ENCODE measurements around the gene EBF3.

- TF ChIP-seq CTCF (IDR thresholded peaks at IDR 0.05), result no peak
- TF ChIP-seq EZH2phosphoT487 (IDR thresholded peaks at IDR 0.05), result no peak
- TF ChIP-seq EZH2 (IDR thresholded peaks at IDR 0.05), result no peak
Observed at GRCh38 chr10:129873351-129873750, 90.7 kb downstream of the EBF3 start.
